Progenitor cell of endocrine pancreas (in vitro differentiated cells): Measurements from ENCODE around the gene CORT. TPM values are rescaled to one million over a fixed set of nuclear protein-coding genes. Genes with fewer than 3 reads are reported as not detected.

ENCODE experiments used
- DNase-seq: peaks from one replicate; pipeline ENCODE4 v3.0.0; 2021; ENCODE audit warnings: low spot score; ENCODE audit not compliant: unreplicated experiment
- H3K27ac Mint-ChIP-seq: 2 replicates; pipeline ENCODE4 v1.8.0; 2021; ENCODE audit warnings: mild to moderate bottlenecking, moderate library complexity, mixed read lengths
- H3K27me3 Mint-ChIP-seq: 2 replicates; pipeline ENCODE4 v1.8.0; 2021; ENCODE audit warnings: mixed read lengths
- H3K36me3 Mint-ChIP-seq: 2 replicates; pipeline ENCODE4 v1.8.0; 2022; ENCODE audit warnings: mixed read lengths; ENCODE audit not compliant: insufficient read depth
- H3K4me1 Mint-ChIP-seq: 2 replicates; pipeline ENCODE4 v1.8.0; 2021; ENCODE audit warnings: low read depth, mixed read lengths
- H3K4me3 Mint-ChIP-seq: 2 replicates; pipeline ENCODE4 v1.8.0; 2021; ENCODE audit warnings: low read depth, mild to moderate bottlenecking, moderate library complexity, mixed read lengths
- H3K9me3 Mint-ChIP-seq: 2 replicates; pipeline ENCODE4 v1.8.0; 2021; ENCODE audit warnings: low read depth, mixed read lengths
- CTCF ChIP-seq: fragments of 200-600 bp; sonication (generic); IDR thresholded peaks from one replicate; pipeline ENCODE4 v1.5.0; 2021; ENCODE audit warnings: antibody characterized with exemption, mild to moderate bottlenecking; ENCODE audit not compliant: unreplicated experiment
- total RNA-seq: library from RNA; stranded (reverse); gene quantifications from 2 replicates; pipeline ENCODE4 v1.2.1, GENCODE V29; 2021

The CORT gene
- total RNA-seq, 1 donor from 2014 or later, result 1.0 TPM

GRCh38 chr1:10440794-10441193 is 9.0 kb upstream of the CORT start:
- no peaks in the 10 kb centered on the region for H3K9me3 Mint-ChIP-seq
- no peak overlapping the region for H3K27ac Mint-ChIP-seq
- TF ChIP-seq CTCF, result no peak
- no peak overlapping the region for H3K4me3 Mint-ChIP-seq
- no peak for DNase-seq
- no peaks in the 10 kb centered on the region for H3K27me3 Mint-ChIP-seq
- peaks cover 3% of the 10 kb centered on the region for H3K36me3 Mint-ChIP-seq
- H3K4me1 Mint-ChIP-seq, result peaks cover 4% of the 10 kb centered on the region

- Mint-ChIP-seq H3K27me3 (no peaks in the 10 kb centered on the region), H3K27ac (no peak overlapping the region), H3K9me3 (no peaks in the 10 kb centered on the region), H3K36me3 (peaks cover 8% of the 10 kb centered on the region), H3K4me3 (no peak overlapping the region), H3K4me1 (no peaks in the 10 kb centered on the region)
- no peak for TF ChIP-seq CTCF
- no peak for DNase-seq
Observed at GRCh38 chr1:10444248-10444647, 5.6 kb upstream of the CORT start.

GRCh38 chr1:10444795-10445397 is 4.9 kb upstream of the CORT start:
- Mint-ChIP-seq H3K4me1 (no peaks in the 10 kb centered on the region), H3K27ac (no peak overlapping the region), H3K27me3 (no peaks in the 10 kb centered on the region), H3K9me3 (no peaks in the 10 kb centered on the region), H3K36me3 (peaks cover 8% of the 10 kb centered on the region), H3K4me3 (no peak overlapping the region)
- TF ChIP-seq CTCF, result no peak
- DNase-seq, result no peak

GRCh38 chr1:10446790-10447422 is 2.9 kb upstream of the CORT start:
- no peak overlapping the region for H3K27ac Mint-ChIP-seq
- no peak for DNase-seq
- peaks cover 4% of the 10 kb centered on the region for H3K27me3 Mint-ChIP-seq
- no peaks in the 10 kb centered on the region for H3K4me1 Mint-ChIP-seq
- no peak overlapping the region for H3K4me3 Mint-ChIP-seq
- H3K9me3 Mint-ChIP-seq, result no peaks in the 10 kb centered on the region
- TF ChIP-seq CTCF, result no peak
- H3K36me3 Mint-ChIP-seq, result peaks cover 7% of the 10 kb centered on the region

- no peaks in the 10 kb centered on the region for H3K9me3 Mint-ChIP-seq
- no peak for DNase-seq
- no peak overlapping the region for H3K27ac Mint-ChIP-seq
- peaks cover 7% of the 10 kb centered on the region for H3K36me3 Mint-ChIP-seq
- no peak for TF ChIP-seq CTCF
- H3K27me3 Mint-ChIP-seq, result peaks cover 4% of the 10 kb centered on the region
- H3K4me3 Mint-ChIP-seq, result no peak overlapping the region
- H3K4me1 Mint-ChIP-seq, result no peaks in the 10 kb centered on the region
Observed at GRCh38 chr1:10450156-10450814, 454 bp downstream of the CORT start.
